H9 (cell line): Measurements from ENCODE around the gene SIX1. TPM values are rescaled to one million over a fixed set of nuclear protein-coding genes. Genes with fewer than 3 reads are reported as not detected.

Experiments used
- DNase-seq: peaks from one replicate; pipeline ENCODE4 v3.0.0-alpha.2; 2017
- H2AFZ ChIP-seq: one replicate; pipeline ENCODE4 v1.6.1; 2013; ENCODE audit warnings: mild to moderate bottlenecking, low read length, control low read depth, moderate library complexity
- H2AK5ac ChIP-seq: 2 replicates; pipeline ENCODE4 v1.6.1; 2013; ENCODE audit warnings: low read length, control low read depth, mixed read lengths; ENCODE audit not compliant: insufficient read length
- H2BK120ac ChIP-seq: one replicate; pipeline ENCODE4 v1.6.1; 2013; ENCODE audit warnings: low read depth, mild to moderate bottlenecking, low read length, control low read depth, inconsistent platforms; ENCODE audit not compliant: poor library complexity, severe bottlenecking
- H2BK12ac ChIP-seq: 2 replicates; pipeline ENCODE4 v1.6.1; 2013; ENCODE audit warnings: low read length, control low read depth, mixed read lengths, low read depth; ENCODE audit not compliant: insufficient read length
- H2BK15ac ChIP-seq: 2 replicates; pipeline ENCODE4 v1.6.1; 2013; ENCODE audit warnings: low read depth, low read length, control low read depth
- H2BK20ac ChIP-seq: one replicate; pipeline ENCODE4 v1.6.1; 2013; ENCODE audit warnings: low read depth, mild to moderate bottlenecking, low read length, control low read depth, inconsistent platforms; ENCODE audit not compliant: poor library complexity, severe bottlenecking
- H2BK5ac ChIP-seq: 2 replicates; pipeline ENCODE4 v1.6.1; 2013; ENCODE audit warnings: low read length, control low read depth, mixed read lengths; ENCODE audit not compliant: insufficient read length
- H3K14ac ChIP-seq: 2 replicates; pipeline ENCODE4 v1.6.1; 2013; ENCODE audit warnings: low read length, control low read depth; ENCODE audit not compliant: insufficient read depth
- H3K18ac ChIP-seq: 2 replicates; pipeline ENCODE4 v1.6.1; 2013; ENCODE audit warnings: low read depth, mild to moderate bottlenecking, mixed read lengths, low read length, control low read depth; ENCODE audit not compliant: insufficient read length
- H3K23ac ChIP-seq: 2 replicates; pipeline ENCODE4 v1.6.1; 2013; ENCODE audit warnings: low read length, control low read depth, mixed read lengths, low read depth; ENCODE audit not compliant: insufficient read length
- H3K23me2 ChIP-seq: 2 replicates; pipeline ENCODE4 v1.6.1; 2013; ENCODE audit warnings: low read depth, mild to moderate bottlenecking, mixed read lengths, low read length, control low read depth; ENCODE audit not compliant: insufficient read length, poor library complexity, severe bottlenecking
- H3K27ac ChIP-seq: 2 replicates; pipeline ENCODE4 v1.5.1; 2013; ENCODE audit warnings: low read length, control low read depth, mixed read lengths, low read depth; ENCODE audit not compliant: insufficient read length
- H3K27me3 ChIP-seq: 2 replicates; pipeline ENCODE4 v1.6.1; 2013; ENCODE audit warnings: low read length, control low read depth, inconsistent platforms; ENCODE audit not compliant: insufficient read depth
- H3K4ac ChIP-seq: 2 replicates; pipeline ENCODE4 v1.6.1; 2013; ENCODE audit warnings: low read depth, mild to moderate bottlenecking, control low read depth, inconsistent platforms, low read length, moderate library complexity
- H3K4me1 ChIP-seq: 2 replicates; pipeline ENCODE4 v1.6.1; 2013; ENCODE audit warnings: low read length, control low read depth, inconsistent platforms; ENCODE audit not compliant: insufficient read depth
- H3K4me2 ChIP-seq: 2 replicates; pipeline ENCODE4 v1.6.1; 2013; ENCODE audit warnings: low read length, control low read depth, mixed read lengths; ENCODE audit not compliant: insufficient read length, insufficient read depth
- H3K56ac ChIP-seq: 2 replicates; pipeline ENCODE4 v1.6.1; 2013; ENCODE audit warnings: low read depth, mild to moderate bottlenecking, mixed read lengths, low read length, control low read depth; ENCODE audit not compliant: insufficient read length
- H3K79me1 ChIP-seq: 2 replicates; pipeline ENCODE4 v1.6.1; 2013; ENCODE audit warnings: low read depth, mild to moderate bottlenecking, moderate library complexity, low read length, control low read depth, inconsistent platforms; ENCODE audit not compliant: insufficient read depth, poor library complexity, severe bottlenecking
- H3K79me2 ChIP-seq: 2 replicates; pipeline ENCODE4 v1.6.1; 2013; ENCODE audit warnings: low read length, control low read depth, inconsistent platforms; ENCODE audit not compliant: insufficient read depth
- H3K9ac ChIP-seq: 2 replicates; pipeline ENCODE4 v1.6.1; 2013; ENCODE audit warnings: low read length, control low read depth, mixed read lengths; ENCODE audit not compliant: insufficient read length; ENCODE audit errors: extremely low read depth
- H3K9me3 ChIP-seq: one replicate; pipeline ENCODE4 v1.6.1; 2013; ENCODE audit warnings: low read depth, low read length, inconsistent platforms; ENCODE audit not compliant: control insufficient read depth
- H3T11ph ChIP-seq: one replicate; pipeline ENCODE4 v1.6.1; 2013; ENCODE audit warnings: mild to moderate bottlenecking, low read length, control low read depth, inconsistent platforms
- H4K20me1 ChIP-seq: one replicate; pipeline ENCODE4 v1.6.1; 2013; ENCODE audit not compliant: control insufficient read depth, insufficient read length, insufficient read depth
- H4K5ac ChIP-seq: 2 replicates; pipeline ENCODE4 v1.6.1; 2013; ENCODE audit warnings: low read depth, mild to moderate bottlenecking, mixed read lengths, low read length, control low read depth; ENCODE audit not compliant: insufficient read length
- H4K8ac ChIP-seq: replicated peaks from 2 replicates; pipeline ENCODE4 v1.6.1; 2013; ENCODE audit warnings: low read length, control low read depth, mixed read lengths, low read depth; ENCODE audit not compliant: insufficient read length
- H4K91ac ChIP-seq: 2 replicates; pipeline ENCODE4 v1.6.1; 2013; ENCODE audit warnings: low read depth, mild to moderate bottlenecking, moderate library complexity, mixed read lengths, low read length, control low read depth; ENCODE audit not compliant: insufficient read length
- H3K27ac Mint-ChIP-seq, 3 experiments: 2 replicates in 2 of 3; 3 replicates in 1 of 3; pipeline ENCODE4 v1.8.0; 2020 to 2021; ENCODE audit warnings: mixed read lengths in 3 of 3, mild to moderate bottlenecking in 1 of 3, moderate library complexity in 1 of 3
- H3K27me3 Mint-ChIP-seq: 2 replicates; pipeline ENCODE4 v1.8.0; 2021; ENCODE audit warnings: low read depth, mild to moderate bottlenecking, moderate library complexity, mixed read lengths
- H3K36me3 Mint-ChIP-seq, 3 experiments: 2 replicates in 2 of 3; 3 replicates in 1 of 3; pipeline ENCODE4 v1.8.0; 2020 to 2021; ENCODE audit warnings: low read depth in 3 of 3, mixed read lengths in 3 of 3; ENCODE audit not compliant: insufficient read depth in 1 of 3
- H3K4me1 Mint-ChIP-seq, 2 experiments: 2 replicates each; pipeline ENCODE4 v1.8.0; 2020; ENCODE audit warnings: mixed read lengths in 2 of 2
- H3K4me3 Mint-ChIP-seq, 2 experiments: 2 replicates in 1 of 2; 3 replicates in 1 of 2; pipeline ENCODE4 v1.8.0; 2020 to 2021; ENCODE audit warnings: mild to moderate bottlenecking in 2 of 2, mixed read lengths in 2 of 2, moderate library complexity in 1 of 2
- H3K9me3 Mint-ChIP-seq, 2 experiments: 2 replicates in 1 of 2; 3 replicates in 1 of 2; pipeline ENCODE4 v1.8.0; 2020; ENCODE audit warnings: mild to moderate bottlenecking in 2 of 2, mixed read lengths in 2 of 2, moderate library complexity in 1 of 2
- CTCF ChIP-seq: fragments of 200-600 bp; sonication (generic); conservative IDR thresholded peaks from 3 replicates; pipeline ENCODE4 v1.8.0; 2021; ENCODE audit warnings: antibody characterized with exemption, mild to moderate bottlenecking
- WGBS: extraction: QIAGEN DNeasy Blood & Tissue Kit; methylation state at CpG from one replicate; pipeline ENCODE4 v1.1.7; 2013; ENCODE audit warnings: missing lambda C conversion rate, low lambda C conversion rate, mixed read lengths; ENCODE audit not compliant: insufficient read length; ENCODE audit errors: extremely low coverage; 5-methylcytosine and 5-hydroxymethylcytosine counted together
- total RNA-seq: library from RNA; stranded (reverse); gene quantifications from 2 replicates; pipeline ENCODE4 v1.2.1, GENCODE V29; 2021

SIX1 gene
- total RNA-seq, 1 experiment from 2014 or later: 0.17 TPM

GRCh38 chr14:60636879-60637478 is 12.3 kb downstream of the SIX1 start:
- H3K9ac ChIP-seq: no peak overlapping the region
- no peak for DNase-seq
- H2BK120ac ChIP-seq: no peak overlapping the region
- no peak overlapping the region for H2BK5ac ChIP-seq
- H3K14ac ChIP-seq: no peak overlapping the region; the same call in 1 of the 2 replicates
- no peak overlapping the region for H3K23ac ChIP-seq
- WGBS: no CpG with 5 or more reads among the region's 20 CpGs
- H4K91ac ChIP-seq: no peak overlapping the region
- Mint-ChIP-seq H3K36me3 (no peaks in the 10 kb centered on the region; a peak in 1 of 7 replicates), H3K9me3 (peaks cover 0 to 3% of the 10 kb centered on the region in 2 experiments; a peak in 1 of 5 replicates), H3K27me3 (peaks cover 73% of the 10 kb centered on the region), H3K4me1 (peaks cover 36 to 46% of the 10 kb centered on the region in 2 experiments), H3K27ac (no peak overlapping the region), H3K4me3 (peak overlapping the region; percentile 58 to 73)
- TF ChIP-seq CTCF: no peak
- H2BK15ac ChIP-seq: no peak overlapping the region
- H3T11ph ChIP-seq: no peak overlapping the region
- H2AFZ ChIP-seq: no peak overlapping the region
- peak overlapping the region; percentile 57 for H3K4me2 ChIP-seq
- peaks cover 4% of the 10 kb centered on the region for H3K4me1 ChIP-seq
- H3K18ac ChIP-seq: peak overlapping the region; percentile 18
- H4K20me1 ChIP-seq: no peaks in the 10 kb centered on the region
- no peak overlapping the region for H3K4ac ChIP-seq
- H2BK12ac ChIP-seq: no peak overlapping the region
- H3K79me2 ChIP-seq: no peaks in the 10 kb centered on the region
- no peak overlapping the region for H2BK20ac ChIP-seq
- H4K8ac ChIP-seq: no peak overlapping the region
- peaks cover 12% of the 10 kb centered on the region for H3K23me2 ChIP-seq
- H3K79me1 ChIP-seq: no peaks in the 10 kb centered on the region
- H2AK5ac ChIP-seq: no peak overlapping the region
- no peaks in the 10 kb centered on the region for H3K9me3 ChIP-seq
- peaks cover 35% of the 10 kb centered on the region for H3K27me3 ChIP-seq
- no peak overlapping the region for H3K56ac ChIP-seq
- H4K5ac ChIP-seq: no peak overlapping the region
- H3K27ac ChIP-seq: no peak overlapping the region
